Suppressor macrophage treated with lipopolysaccharide for 1 hour (primary cell): ENCODE data around the gene THSD7B.
"Not testable (repeated sequence)": the region's sequence is repeated elsewhere in the genome, so short reads cannot be mapped to it uniquely, and the experiment has no call there.

Experiments used
- DNase-seq, 3 donors: peaks; one replicate each; pipeline ENCODE4 v3.0.0-alpha.2; 2020 to 2022

The THSD7B gene

GRCh38 chr2:136765256-136766072, at the start of gene THSD7B:
Gene THSD7B, plus strand, starts transcription at chr2:136765545. Its CDS starts 116,634 bp downstream, at chr2:136882179.
- no peak for DNase-seq

DNA sequence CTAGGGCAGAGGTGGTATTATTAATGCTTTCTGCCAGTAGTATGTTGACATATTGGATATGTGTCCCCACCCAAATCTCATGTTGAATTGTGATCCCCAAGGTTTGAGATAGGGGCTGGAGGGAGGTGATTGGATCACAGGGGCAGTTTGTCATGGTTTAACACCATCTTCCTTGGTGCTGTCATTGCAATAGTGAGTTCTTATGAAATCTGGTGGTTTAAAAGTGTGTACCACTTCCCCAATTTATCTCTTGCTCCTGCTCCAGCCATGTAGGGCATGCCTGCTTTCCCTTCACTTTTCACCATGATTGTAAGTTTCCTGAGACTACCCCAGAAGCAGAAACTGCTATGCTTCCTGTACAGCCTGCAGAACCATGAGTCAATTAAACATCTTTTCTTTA, 47.1 kb upstream of the THSD7B start:
- peak in 1 of 3 donors; percentile 4 for DNase-seq

DNA sequence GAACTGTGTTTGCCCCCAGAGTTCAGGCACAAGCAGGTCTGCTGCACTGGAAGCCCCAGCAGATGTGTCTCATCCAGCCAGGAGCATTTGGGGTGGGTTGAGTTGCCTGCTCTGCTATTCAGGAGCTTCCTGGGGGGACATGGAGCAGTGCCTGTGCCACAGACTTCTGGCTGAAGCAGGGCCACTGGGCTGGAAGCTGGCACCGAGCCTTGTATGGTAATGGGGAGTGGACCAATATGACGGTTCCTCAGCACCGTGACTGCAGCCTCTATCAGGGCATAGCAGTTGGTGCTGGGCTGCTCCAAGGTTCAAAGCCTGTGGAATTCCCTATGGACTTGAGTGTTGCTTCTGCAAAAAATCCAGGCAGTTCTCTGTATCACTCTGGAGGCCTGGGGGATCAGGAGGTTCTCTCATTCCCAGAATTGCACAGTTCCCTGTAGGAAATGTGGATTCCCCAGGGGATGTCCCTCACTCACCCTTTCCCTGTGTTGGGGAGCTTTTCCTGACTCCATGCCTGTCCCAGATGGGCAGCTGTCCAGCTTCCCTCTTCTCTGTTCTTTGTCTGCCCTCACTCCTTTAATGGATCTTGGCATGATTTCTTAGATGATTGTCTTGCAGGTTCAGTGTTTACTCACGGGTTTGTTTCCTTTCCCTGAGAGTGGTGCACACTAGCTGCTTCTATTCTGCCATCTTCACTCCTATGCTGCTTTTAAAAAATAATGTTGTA, 37.2 kb upstream of the THSD7B start:
- DNase-seq, result no peak

GRCh38 chr2:136736236-136736635, 29.1 kb upstream of the THSD7B start:
- no peak for DNase-seq

DNA sequence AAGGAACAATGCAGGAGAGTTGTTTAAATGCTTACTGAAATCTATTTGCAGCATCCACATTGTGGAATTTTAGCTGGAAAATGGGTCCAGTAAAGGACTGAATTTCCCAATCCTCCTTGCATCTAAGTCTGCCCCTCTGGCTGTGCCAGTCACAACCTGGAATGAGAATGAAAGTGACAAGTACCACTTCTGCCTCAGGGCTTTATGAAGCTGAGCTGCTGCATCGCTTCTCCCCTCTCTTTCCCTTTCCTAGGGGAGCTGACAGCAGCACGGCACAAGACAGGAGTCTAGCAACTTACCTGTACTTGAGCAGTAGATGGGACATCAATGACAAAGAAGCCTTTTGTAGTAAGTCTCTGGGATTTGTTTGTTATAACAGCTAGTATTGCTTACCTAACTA, 27.3 kb upstream of the THSD7B start:
- DNase-seq, result no peak

DNA sequence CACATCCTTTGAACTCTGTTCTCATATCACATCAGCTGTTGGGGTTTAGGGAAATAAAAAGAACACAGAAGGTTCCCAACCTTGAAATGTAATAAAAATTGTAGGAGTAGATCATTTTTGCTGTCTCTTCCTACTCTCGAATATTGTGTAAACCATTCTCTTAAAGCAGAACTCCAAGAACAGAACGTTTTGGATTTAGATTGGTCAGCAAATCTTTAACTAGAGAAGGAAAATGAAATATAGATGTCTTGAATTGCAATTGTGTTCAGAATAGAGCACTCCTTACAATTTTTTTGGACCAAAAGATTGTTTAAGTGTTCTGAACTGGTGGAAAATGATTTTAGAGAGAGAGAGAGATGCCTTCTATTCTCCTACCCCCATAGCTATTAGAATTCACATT, 23.9 kb upstream of the THSD7B start:
- no peak for DNase-seq

DNA sequence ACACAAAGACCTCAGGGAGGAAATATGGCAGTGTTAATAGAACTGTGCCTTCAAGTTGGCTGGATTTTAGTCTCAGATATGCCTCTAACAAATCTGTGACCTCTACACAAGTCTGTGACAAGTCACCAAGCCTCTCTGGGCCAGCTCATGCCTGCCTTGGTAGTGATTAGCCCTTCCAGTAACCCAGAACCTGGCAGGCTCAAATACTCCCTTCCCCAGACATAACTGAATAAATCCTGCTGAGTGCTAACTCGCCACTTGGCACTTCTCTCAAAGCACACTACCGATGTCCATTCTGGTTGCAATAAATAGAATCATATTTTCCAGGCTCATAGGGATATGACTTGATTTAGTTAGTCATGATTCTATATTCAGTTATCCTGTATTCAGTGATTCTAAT, 15.3 kb upstream of the THSD7B start:
- DNase-seq, result no peak

DNA sequence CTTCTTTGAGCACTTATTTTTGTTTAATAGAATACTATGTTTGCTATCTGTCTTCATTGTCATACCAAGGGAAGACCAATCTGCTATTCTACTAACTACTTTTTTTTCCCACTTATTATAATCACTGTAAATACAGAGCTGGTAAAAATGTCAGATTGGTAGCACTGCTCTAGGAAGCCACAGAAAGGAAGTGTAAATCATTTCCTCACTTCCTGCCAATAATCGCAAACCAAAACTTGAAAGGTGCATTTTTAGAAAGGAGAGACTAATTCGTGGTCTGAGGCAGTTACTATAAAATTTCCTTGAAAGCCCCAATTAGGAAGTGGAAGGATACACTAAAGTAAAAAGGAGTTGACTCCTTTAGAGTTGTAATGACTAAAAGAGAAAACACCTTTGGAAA, 13.9 kb upstream of the THSD7B start:
- no peak for DNase-seq

- DNase-seq, result not testable (repeated sequence)
These were observed 6.8 kb upstream of the THSD7B start for GRCh38 chr2:136758504-136758903.

- no peak for DNase-seq
These were observed 691 bp upstream of the THSD7B start for GRCh38 chr2:136764452-136765255.

DNA sequence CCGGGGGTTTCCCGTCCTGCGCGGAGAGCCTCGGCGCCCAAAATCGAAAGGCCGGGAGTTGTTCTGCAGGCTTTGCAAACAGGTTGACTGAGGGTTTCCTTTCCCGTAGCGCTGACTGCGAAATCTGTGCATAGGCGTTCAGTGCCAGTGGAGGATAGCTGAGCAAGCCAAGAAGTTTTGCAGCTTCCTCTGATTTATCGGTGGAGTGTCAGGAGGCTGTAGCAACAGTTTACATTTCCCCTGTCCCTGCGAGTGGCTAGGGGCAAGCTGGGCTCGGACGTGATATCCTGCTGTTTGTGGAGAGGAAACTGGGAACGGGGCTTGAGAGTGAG, 694 bp downstream of the THSD7B start:
- no peak for DNase-seq

GRCh38 chr2:136767030-136767429, 1.7 kb downstream of the THSD7B start:
- no peak for DNase-seq

DNA sequence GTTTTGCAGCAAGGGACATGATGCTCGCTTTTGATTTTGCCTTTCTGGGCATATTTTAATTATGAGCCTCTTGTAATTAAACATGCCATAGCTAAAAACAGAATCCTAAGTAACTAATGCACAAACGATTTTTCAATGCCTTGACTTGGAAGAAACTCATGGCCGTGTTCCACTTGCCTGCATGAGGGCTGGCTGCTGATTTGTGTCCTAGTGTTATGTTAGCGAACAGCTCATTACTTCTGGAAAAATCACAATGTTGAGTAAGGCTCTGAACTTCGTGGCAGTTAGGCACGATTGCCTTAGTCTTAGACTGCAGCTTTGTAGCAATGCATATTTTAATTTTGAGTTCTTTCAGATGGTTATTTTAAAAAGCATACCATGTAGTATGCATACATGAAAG, 4.5 kb downstream of the THSD7B start:
- no peak for DNase-seq

- DNase-seq, result no peak
These were observed 5.0 kb downstream of the THSD7B start for GRCh38 chr2:136770384-136770783.

DNA sequence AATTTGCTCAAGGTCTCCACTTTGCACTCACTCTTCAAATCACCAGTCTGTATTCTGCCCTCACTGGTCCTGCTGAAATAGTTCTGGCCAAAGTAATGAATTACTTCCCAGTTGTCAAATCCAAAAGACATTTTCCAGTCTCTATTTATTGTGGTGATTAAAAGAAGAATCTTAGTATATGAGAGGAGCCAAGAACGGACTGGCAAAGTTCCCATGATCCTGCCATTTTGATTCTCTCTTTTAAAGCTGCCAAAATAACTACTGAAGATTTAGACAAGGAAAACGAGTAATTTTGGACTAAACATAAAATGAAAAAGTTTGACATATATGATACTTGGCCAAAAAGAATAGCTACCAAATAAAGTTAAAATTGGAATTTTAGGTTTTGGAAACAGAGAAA, 12.0 kb downstream of the THSD7B start:
- no peak for DNase-seq

GRCh38 chr2:136783856-136784255, 18.5 kb downstream of the THSD7B start:
- no peak for DNase-seq

DNA sequence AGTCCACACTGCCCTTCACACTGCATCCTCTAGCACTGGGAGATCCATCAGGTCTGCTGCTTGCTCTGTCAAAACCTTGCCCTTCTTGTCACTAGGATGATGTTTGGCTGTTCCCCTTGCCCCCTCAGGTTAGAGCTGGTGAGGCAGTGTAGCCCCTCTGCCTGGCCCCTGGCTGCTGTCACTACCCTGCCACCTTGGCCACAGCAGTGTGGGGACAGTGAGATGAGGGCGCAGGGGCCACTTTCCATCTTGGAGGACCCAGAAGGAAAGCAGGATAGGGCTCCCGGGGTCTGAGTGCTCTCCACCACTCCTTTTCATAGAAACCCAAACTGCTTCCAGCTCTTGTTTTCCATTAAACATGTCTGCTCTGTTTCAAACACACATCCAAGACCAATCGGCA, 19.9 kb downstream of the THSD7B start:
- DNase-seq, result no peak

DNA sequence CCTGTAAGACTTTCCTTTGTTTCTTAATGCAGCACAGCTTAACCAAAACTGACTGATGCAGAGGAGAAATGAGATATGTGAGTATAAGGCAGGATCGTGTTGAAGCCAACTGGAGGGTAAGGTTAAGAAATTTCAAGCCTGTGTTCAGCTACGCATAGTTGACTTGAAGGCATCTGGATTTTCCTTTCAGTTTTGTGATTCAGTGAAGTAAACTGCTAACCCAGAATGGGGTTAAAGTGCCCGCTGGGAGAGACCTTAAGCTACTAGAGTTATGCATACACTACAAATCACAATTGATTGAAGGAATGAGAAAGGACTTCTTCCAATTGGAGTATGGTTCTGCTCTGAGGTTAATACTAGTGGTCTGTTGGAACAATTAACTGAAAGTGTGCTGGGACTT, 22.6 kb downstream of the THSD7B start:
- DNase-seq, result no peak

DNA sequence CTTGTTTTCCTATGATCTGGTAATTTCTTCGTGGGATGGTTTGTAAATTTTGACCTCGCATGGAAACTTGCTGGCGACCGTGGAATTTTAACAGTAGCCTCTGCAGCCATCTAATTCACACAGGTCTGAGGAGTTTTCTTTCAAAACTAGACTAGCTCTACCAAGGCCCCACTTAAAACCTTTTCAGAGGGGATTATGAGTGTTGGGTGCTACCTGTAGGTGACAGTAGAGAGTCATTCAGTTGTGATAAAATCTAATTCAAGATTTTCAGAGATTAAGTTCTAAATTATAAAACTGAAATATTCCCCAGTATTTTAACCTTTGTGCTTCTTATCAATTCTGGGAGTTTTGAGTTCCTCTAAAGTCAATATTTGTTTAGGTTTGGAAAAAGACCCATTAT, 31.0 kb downstream of the THSD7B start:
- DNase-seq, result no peak

GRCh38 chr2:136798766-136799165, 33.4 kb downstream of the THSD7B start:
- DNase-seq, result no peak

GRCh38 chr2:136801661-136802060, 36.3 kb downstream of the THSD7B start:
- DNase-seq, result no peak

- DNase-seq, result no peak
These were observed 44.7 kb downstream of the THSD7B start for GRCh38 chr2:136809998-136810397.

DNA sequence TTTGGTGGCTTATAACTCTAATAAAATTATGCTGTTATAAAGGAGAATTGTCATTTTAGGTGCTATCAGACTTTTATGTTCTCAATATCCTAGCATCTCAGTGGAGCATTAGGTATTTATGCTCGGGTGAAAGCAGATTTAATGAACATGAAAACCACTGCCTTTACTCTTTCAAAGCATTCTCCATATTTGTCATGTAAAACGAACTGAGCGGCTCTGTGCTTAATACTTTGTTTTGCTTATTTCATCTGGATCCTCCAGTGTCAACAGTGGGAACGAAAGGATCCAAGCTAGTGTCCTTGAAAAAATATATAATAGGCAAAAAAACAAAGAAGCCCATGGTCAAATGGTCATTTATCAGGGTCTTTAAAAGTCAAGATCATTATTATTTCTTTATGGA, 53.5 kb downstream of the THSD7B start:
- DNase-seq, result no peak

GRCh38 chr2:136823291-136823690, 57.9 kb downstream of the THSD7B start:
- DNase-seq, result no peak
